GM12865 (cell line): ENCODE measurements around the gene REXO4.
"Not testable (repeated sequence)": the region's sequence is repeated elsewhere in the genome, so short reads cannot be mapped to it uniquely, and the experiment has no call there.

Experiments
- DNase-seq: peaks from one replicate; pipeline ENCODE4 v3.0.0; 2010; ENCODE audit warnings: low read depth
- H3K4me3 ChIP-seq: 2 replicates; pipeline ENCODE4 v1.5.1; 2011; ENCODE audit warnings: mild to moderate bottlenecking, low read depth, low read length, control low read depth
- CTCF ChIP-seq: IDR thresholded peaks from 2 replicates; pipeline ENCODE4 v1.5.1; 2011; ENCODE audit warnings: low read length, control low read depth, low read depth, inconsistent platforms; ENCODE audit not compliant: insufficient read depth; ENCODE audit errors: missing control alignments

The REXO4 gene

GRCh38 chr9:133456409-133456808 is 38.6 kb upstream of the REXO4 start:
- H3K4me3 ChIP-seq: no peak overlapping the region
- no peak for DNase-seq
- TF ChIP-seq CTCF: peak; percentile 14

GRCh38 chr9:133455936-133456335 is 38.1 kb upstream of the REXO4 start:
- no peak overlapping the region for H3K4me3 ChIP-seq
- DNase-seq: no peak
- TF ChIP-seq CTCF: no peak

GRCh38 chr9:133454943-133455673 is 37.3 kb upstream of the REXO4 start:
- DNase-seq: no peak
- TF ChIP-seq CTCF: no peak
- no peak overlapping the region for H3K4me3 ChIP-seq

GRCh38 chr9:133454325-133454724 is 36.5 kb upstream of the REXO4 start:
- H3K4me3 ChIP-seq: no peak overlapping the region
- TF ChIP-seq CTCF: no peak

GRCh38 chr9:133453651-133454050 is 35.8 kb upstream of the REXO4 start:
- DNase-seq: no peak
- TF ChIP-seq CTCF: no peak
- no peak overlapping the region for H3K4me3 ChIP-seq

More at GRCh38 chr9:133454325-133454724, 36.5 kb upstream of the REXO4 start:
- DNase-seq: no peak

- no peak overlapping the region for H3K4me3 ChIP-seq
- no peak for TF ChIP-seq CTCF
- DNase-seq: no peak
These were observed 34.8 kb upstream of the REXO4 start for GRCh38 chr9:133452562-133452961.

GRCh38 chr9:133451865-133452264 is 34.1 kb upstream of the REXO4 start:
- DNase-seq, H3K4me3 ChIP-seq: not testable (repeated sequence)

GRCh38 chr9:133449760-133450159 is 31.9 kb upstream of the REXO4 start:
- no peak overlapping the region for H3K4me3 ChIP-seq
- TF ChIP-seq CTCF: no peak
- no peak for DNase-seq
